CD4-positive, alpha-beta T cell treated with Interleukin-10 for 1 hour (primary cell): Measurements from ENCODE around the gene TMC3.
"Not testable (repeated sequence)": the region's sequence is repeated elsewhere in the genome, so short reads cannot be mapped to it uniquely, and the experiment has no call there.

Experiments used
- DNase-seq: peaks from one replicate; pipeline ENCODE4 v3.0.0-alpha.2; 2020

The TMC3 gene

GRCh38 chr15:81343371-81343770, 30.6 kb downstream of the TMC3 start:
- no peak for DNase-seq

- no peak for DNase-seq
Measured at GRCh38 chr15:81341351-81341750, 32.7 kb downstream of the TMC3 start.

DNA sequence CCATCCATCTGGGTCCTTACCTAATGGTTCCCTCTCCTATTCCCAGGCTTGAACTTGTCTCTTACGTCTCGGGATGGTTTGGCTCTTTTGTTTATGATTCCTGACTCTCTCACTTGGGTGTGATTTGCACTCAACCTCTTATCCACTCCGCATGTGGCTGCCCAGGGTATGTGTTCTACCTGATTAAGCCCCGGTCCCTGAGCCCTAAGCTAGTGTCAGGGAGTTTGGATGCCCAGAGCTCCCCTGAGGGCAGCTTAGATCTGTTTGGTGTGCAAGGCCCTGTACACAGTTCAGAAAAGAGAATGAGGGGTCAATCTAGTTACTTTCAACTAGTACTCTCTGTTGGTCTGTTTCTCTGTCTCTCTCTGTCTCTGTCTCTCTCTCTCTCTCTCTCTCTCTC, 34.2 kb downstream of the TMC3 start:
- no peak for DNase-seq

DNA sequence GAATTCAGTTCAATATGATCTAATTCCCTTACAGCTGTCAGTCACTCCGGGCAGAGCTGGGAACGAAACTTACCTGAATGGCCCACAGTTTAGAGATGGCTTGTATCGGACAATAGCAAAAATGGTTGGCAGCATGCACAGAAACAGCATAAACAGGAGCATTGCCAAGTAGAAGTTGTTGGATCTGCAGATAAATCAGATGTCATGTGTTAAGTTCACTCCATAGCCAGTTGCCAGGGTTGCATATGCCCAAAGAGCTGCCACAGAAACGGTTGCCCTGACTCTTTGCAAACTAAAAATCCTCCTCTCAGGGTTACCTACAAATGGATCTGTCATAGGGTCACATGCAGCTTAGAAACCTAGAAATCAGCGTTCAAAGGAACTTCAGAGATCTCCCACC, 34.7 kb downstream of the TMC3 start:
- no peak for DNase-seq

GRCh38 chr15:81338170-81339007, 35.6 kb downstream of the TMC3 start:
- DNase-seq, result no peak

- DNase-seq, result no peak
Measured at GRCh38 chr15:81337713-81338157, 36.3 kb downstream of the TMC3 start.

- DNase-seq, result no peak
Measured at GRCh38 chr15:81337241-81337640, 36.8 kb downstream of the TMC3 start.

DNA sequence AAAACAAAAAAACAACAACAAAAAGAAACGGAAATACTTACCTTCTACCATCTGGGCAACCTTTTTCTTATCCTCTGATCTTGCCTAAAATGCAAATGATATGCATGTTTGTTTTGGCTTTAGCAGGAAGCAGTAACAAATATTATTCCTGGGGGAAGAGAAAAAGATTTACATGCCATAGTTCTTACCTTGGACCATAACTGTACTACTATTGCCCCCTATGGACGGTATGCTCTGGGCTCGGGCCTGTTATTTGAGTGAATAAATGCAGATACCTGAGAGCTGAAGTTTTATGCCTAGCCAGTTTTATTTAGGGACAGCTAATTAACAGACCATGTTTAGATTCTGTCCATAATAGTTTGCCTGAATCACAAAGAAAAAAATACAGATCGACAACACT, 37.4 kb downstream of the TMC3 start:
- DNase-seq, result peak; percentile 65

GRCh38 chr15:81335631-81336030, 38.4 kb downstream of the TMC3 start:
- DNase-seq, result no peak

- DNase-seq, result no peak
Measured at GRCh38 chr15:81334768-81335435, 39.1 kb downstream of the TMC3 start.

- DNase-seq, result no peak
Measured at GRCh38 chr15:81333363-81333762, 40.6 kb downstream of the TMC3 start.

- DNase-seq, result no peak
Measured at GRCh38 chr15:81332326-81332725, 41.7 kb downstream of the TMC3 start.

DNA sequence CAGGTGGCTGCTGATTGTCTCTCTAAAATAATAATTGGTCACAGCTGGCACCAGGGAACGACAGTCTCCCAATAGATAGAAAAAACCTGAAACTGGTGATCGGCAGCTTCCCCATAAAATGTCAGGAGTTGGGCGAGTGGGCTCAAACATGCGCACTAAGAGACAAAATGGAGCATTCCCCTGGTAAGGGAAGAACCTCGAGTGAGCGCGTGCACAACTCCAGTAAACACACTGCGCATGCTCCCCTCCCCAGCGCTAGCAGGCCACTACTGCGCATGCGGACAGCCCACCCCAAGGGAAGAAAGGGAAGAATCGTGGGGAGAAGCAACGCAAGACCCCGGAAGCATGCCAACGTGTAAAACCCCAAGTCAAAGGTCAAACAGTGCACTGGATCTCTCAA, 42.4 kb downstream of the TMC3 start:
- DNase-seq, result no peak

- not testable (repeated sequence) for DNase-seq
Measured at GRCh38 chr15:81331141-81331540, 42.9 kb downstream of the TMC3 start.

DNA sequence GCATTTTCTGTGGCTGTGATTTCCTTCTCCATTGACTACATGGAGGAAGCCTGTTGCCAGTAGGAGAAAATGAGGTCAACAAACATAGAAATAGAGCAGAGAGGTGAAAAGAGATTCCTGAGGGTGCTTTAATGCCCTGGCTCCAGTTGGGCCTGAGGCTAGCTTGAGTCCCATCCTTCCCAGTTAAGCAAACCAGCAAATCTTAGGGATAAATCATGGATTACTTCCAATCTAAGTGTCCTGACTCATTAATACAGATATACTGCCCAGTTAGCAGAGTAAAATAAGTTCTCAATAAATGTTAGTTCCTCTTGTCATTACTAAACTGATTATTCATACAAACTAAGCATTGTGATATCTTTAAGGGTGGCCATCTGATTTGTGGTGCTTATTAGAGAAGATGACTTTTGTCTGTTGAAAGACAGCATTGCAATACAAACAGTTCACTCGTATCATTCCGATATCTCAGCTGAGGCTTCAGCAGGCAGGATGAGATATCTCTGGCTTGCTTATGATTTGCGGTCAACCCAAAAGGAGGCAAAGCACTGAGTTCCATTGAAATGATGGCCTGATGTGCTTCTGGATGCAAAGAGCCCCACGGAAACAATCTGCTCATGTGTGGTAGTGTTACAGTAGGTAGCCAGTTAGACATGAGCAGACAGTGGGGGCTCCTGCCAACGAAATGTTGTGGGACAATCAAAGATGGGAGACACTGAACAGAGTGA, 43.5 kb downstream of the TMC3 start:
- DNase-seq, result no peak

- DNase-seq, result no peak
Measured at GRCh38 chr15:81329446-81329845, 44.6 kb downstream of the TMC3 start.

- no peak for DNase-seq
Measured at GRCh38 chr15:81327516-81327915, 46.5 kb downstream of the TMC3 start.

GRCh38 chr15:81326466-81327212, 47.4 kb downstream of the TMC3 start:
- DNase-seq, result no peak

DNA sequence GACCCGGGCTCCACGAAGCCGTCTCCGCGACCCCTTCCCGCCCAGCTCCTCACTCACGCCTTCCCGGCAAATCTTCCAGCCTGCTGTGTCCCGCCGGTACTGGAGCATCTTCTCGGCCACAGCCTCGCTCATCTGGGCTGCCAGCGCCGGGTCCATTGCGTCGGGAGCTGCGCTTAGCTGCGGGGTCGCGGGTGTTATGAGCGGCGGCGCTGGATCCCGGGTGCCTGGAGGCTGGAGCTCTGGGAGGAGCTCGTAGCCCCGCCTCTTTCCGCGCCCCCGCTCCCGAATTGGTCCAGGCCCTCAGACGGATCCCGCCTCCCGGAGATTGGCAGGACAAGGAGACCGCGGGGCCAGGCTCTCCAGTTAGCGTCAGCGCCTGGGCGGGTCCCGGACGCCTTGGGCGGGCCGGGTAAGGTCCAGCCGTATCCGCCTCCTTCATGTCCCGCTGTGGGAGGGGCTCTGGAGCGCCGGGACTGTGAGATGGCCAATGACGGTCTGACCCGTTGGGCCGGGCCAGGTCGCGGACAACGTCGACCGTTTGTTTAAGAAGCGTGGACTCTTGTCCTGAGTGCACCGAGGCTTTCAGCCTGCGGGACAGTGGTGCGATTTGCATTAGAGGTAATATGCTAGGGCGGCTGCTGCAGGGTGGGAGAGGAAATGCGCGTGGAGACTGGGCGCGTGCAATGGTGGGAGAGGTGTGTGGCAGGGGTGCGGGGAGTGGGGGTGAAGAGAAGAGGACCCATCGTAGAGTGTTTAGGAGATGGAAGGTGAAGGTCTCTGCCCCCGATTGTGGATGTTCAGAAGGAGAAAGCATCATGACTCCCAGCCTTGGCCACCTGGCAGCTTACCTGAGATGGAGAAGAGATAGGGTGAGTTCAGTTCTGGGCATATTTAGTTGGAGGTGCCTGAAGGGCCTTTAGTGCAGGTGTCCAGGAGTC, 49.8 kb downstream of the TMC3 start, which contains the start of gene STARD5:
STARD5 (minus strand) TSS at position 198 of the 938 bp plus-strand sequence; CDS start at position 156, 42 bp downstream.
- peak; percentile 94 for DNase-seq

DNA sequence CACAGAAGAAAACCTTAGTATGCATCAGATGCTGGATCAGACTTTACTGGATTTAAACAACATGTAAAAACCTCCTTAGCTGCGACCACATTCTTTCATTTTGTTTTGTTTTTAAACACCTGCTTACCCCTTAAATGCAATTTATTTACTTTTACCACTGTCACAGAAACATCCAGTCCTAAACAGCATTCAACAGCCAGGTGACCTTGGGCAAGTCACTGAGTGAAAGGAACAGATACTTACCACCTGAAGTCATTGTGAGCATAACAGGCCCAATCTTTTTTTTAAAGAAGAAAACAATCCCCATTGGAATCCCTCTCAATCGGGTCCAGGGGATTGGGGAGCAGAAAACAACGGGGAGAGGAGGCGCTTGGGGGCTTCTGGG, 50.5 kb downstream of the TMC3 start:
- no peak for DNase-seq

DNA sequence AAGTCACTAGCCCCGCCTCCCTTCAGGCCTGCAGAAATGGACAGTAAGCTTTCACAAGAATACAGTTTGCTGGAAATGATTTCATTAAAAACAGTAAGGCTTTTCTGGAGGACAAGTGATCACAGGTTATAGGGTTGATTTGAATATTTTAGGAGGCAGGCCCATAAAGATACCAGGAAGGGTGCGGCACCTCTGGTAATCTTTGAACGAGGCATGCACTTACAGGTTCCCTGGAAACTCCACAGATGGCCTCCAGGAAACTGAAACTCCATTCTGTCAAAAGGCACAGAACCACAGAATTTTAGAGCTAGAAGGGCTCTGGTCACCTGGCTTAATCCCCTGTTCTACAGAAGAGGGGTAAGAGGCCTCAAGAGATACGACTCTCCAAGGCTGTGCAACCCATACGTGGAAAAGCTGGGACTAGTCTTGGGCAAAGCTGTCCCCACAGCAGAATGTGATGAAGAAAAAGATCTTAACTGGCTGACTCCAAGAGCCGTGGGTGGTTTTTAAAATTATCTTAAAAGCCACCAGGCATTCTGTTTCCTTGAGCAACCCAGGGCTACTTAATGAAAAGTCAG, 51.2 kb downstream of the TMC3 start:
- DNase-seq, result no peak
